Thyroid gland (tissue), 4 donors: ENCODE measurements around the gene FURIN.

ENCODE experiments used
- CTCF ChIP-seq, 6 experiments: fragments of 200-600 bp in 3 of 6; fragments of 450-650 bp in 3 of 6; sonication (generic) in 3 of 6; IDR thresholded peaks; one replicate each; pipeline ENCODE4 v1.5.1; 2016 to 2019; ENCODE audit warnings: antibody characterized with exemption in 6 of 6, mild to moderate bottlenecking in 2 of 6, inconsistent platforms in 1 of 6, moderate library complexity in 1 of 6
- POLR2A ChIP-seq, 2 donors: fragments of 450-650 bp; IDR thresholded peaks; one replicate each; pipeline ENCODE4 v1.6.1; 2017; ENCODE audit warnings: antibody characterized with exemption in 2 of 2, mild to moderate bottlenecking in 2 of 2, moderate library complexity in 1 of 2

- TF ChIP-seq CTCF (IDR thresholded peaks at IDR 0.05) (no peak), POLR2A (IDR thresholded peaks at IDR 0.05) (no peak)
Observed at GRCh38 chr15:90834626-90835025, 33.8 kb upstream of the FURIN start.
